Neuronal stem cell (in vitro differentiated cells): ENCODE measurements around the gene ZDHHC3.

Experiments used
- DNase-seq: peaks from one replicate; pipeline ENCODE4 v3.0.0-alpha.2; 2013; ENCODE audit warnings: low spot score
- H2AFZ ChIP-seq: one replicate; pipeline ENCODE4 v1.6.1; 2013; ENCODE audit warnings: mild to moderate bottlenecking, low read length, inconsistent platforms
- H2AK5ac ChIP-seq: 2 replicates; pipeline ENCODE4 v1.6.1; 2013; ENCODE audit warnings: low read depth, mild to moderate bottlenecking, inconsistent platforms, low read length, moderate library complexity, mixed read lengths
- H2BK120ac ChIP-seq: 2 replicates; pipeline ENCODE4 v1.6.1; 2013; ENCODE audit warnings: low read depth, mild to moderate bottlenecking, inconsistent platforms, low read length, moderate library complexity, mixed read lengths
- H2BK12ac ChIP-seq: one replicate; pipeline ENCODE4 v1.6.1; 2013; ENCODE audit warnings: low read length, inconsistent platforms
- H2BK15ac ChIP-seq: 2 replicates; pipeline ENCODE4 v1.6.1; 2013; ENCODE audit warnings: mild to moderate bottlenecking, low read length, inconsistent platforms, mixed read lengths
- H2BK5ac ChIP-seq: one replicate; pipeline ENCODE4 v1.6.1; 2013; ENCODE audit warnings: inconsistent platforms, mild to moderate bottlenecking, low read length, moderate library complexity
- H3K14ac ChIP-seq: one replicate; pipeline ENCODE4 v1.6.1; 2013; ENCODE audit warnings: low read length, inconsistent platforms
- H3K18ac ChIP-seq: 2 replicates; pipeline ENCODE4 v1.6.1; 2013; ENCODE audit warnings: low read length, inconsistent platforms
- H3K23ac ChIP-seq: 2 replicates; pipeline ENCODE4 v1.6.1; 2013; ENCODE audit warnings: low read depth, mild to moderate bottlenecking, mixed read lengths, low read length, inconsistent platforms; ENCODE audit not compliant: poor library complexity
- H3K27ac ChIP-seq: replicated peaks from 3 replicates; pipeline ENCODE4 v1.5.1; 2013; ENCODE audit warnings: low read length, inconsistent platforms
- H3K27me3 ChIP-seq, 3 experiments: 2 replicates each; pipeline ENCODE4 v1.6.1; 2013; ENCODE audit warnings: low read length in 3 of 3, mild to moderate bottlenecking in 2 of 3, inconsistent platforms in 1 of 3, low read depth in 1 of 3, mixed read lengths in 1 of 3, moderate library complexity in 1 of 3; ENCODE audit not compliant: control insufficient read depth in 3 of 3, insufficient read depth in 3 of 3
- H3K36me3 ChIP-seq, 2 donors: replicated peaks in 1 of 2; 2 replicates each; pipeline ENCODE4 v1.6.1; 2013; ENCODE audit warnings: low read length in 2 of 2; ENCODE audit not compliant: control insufficient read depth in 2 of 2, insufficient read depth in 2 of 2
- H3K4ac ChIP-seq: 2 replicates; pipeline ENCODE4 v1.6.1; 2013; ENCODE audit warnings: inconsistent platforms, mild to moderate bottlenecking, low read length, moderate library complexity
- H3K4me1 ChIP-seq, 2 donors: 1 replicate in 1 of 2; 2 replicates in 1 of 2; pipeline ENCODE4 v1.6.1; 2013; ENCODE audit warnings: low read length in 2 of 2, low read depth in 1 of 2; ENCODE audit not compliant: control insufficient read depth in 2 of 2, insufficient read depth in 1 of 2
- H3K4me2 ChIP-seq: one replicate; pipeline ENCODE4 v1.6.1; 2013; ENCODE audit warnings: mild to moderate bottlenecking, low read length, inconsistent platforms; ENCODE audit not compliant: insufficient read depth, poor library complexity, severe bottlenecking
- H3K4me3 ChIP-seq, 2 donors: 2 replicates each; pipeline ENCODE4 v1.5.1; 2013; ENCODE audit warnings: low read length in 2 of 2, mild to moderate bottlenecking in 2 of 2, inconsistent platforms in 1 of 2, moderate library complexity in 1 of 2
- H3K79me1 ChIP-seq: one replicate; pipeline ENCODE4 v1.6.1; 2013; ENCODE audit warnings: low read depth, mild to moderate bottlenecking, inconsistent platforms, low read length, moderate library complexity
- H3K9ac ChIP-seq: one replicate; pipeline ENCODE4 v1.6.1; 2013; ENCODE audit warnings: mild to moderate bottlenecking, low read depth, low read length, inconsistent platforms; ENCODE audit not compliant: poor library complexity
- H3K9me3 ChIP-seq, 2 donors: replicated peaks in 1 of 2; 2 replicates each; pipeline versions ENCODE3 to v1.6.1; 2013; ENCODE audit warnings: low read length in 2 of 2, mild to moderate bottlenecking in 2 of 2, inconsistent platforms in 1 of 2, low read depth in 1 of 2, mixed read lengths in 1 of 2, moderate library complexity in 1 of 2; ENCODE audit not compliant: control insufficient read depth in 2 of 2, insufficient read depth in 1 of 2
- H4K8ac ChIP-seq: one replicate; pipeline ENCODE4 v1.6.1; 2013; ENCODE audit warnings: low read depth, mild to moderate bottlenecking, inconsistent platforms, low read length, moderate library complexity
- H4K91ac ChIP-seq: one replicate; pipeline ENCODE4 v1.6.1; 2013; ENCODE audit warnings: low read length, low read depth, mild to moderate bottlenecking, inconsistent platforms; ENCODE audit not compliant: poor library complexity
- WGBS, 2 donors: extraction: QIAGEN DNeasy Blood & Tissue Kit; methylation state at CpG; one replicate each; pipeline ENCODE4 v1.1.7; 2013; ENCODE audit warnings: missing lambda C conversion rate in 2 of 2, mixed read lengths in 1 of 2; ENCODE audit not compliant: insufficient read length in 2 of 2, insufficient replicate concordance in 1 of 2; ENCODE audit errors: extremely low coverage in 2 of 2; 5-methylcytosine and 5-hydroxymethylcytosine counted together

ZDHHC3 gene

DNA sequence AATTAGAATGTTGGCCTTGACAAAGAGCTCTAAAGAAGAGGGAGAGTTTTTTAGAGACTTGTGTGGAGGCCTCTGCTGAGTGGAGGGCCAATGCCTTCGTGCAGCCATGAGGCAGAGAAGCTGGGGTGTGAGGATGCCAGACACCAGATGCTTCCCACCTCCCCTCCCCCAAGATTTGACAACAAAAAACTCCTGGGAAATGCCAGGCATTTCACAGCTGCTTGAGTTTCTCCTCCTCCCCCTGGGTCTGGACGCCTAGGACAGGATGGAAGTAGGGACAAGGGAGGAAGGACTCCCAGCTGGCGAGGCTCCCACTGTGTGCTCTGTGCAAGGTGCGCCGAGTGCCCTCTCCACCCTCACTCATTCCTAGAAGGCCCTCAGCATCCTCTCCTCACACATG lies 81.5 kb downstream of the ZDHHC3 start:
- no CpG with 5 or more reads among the region's 5 CpGs for WGBS, 2 donors
- Histone ChIP-seq H3K4me3 (no peak overlapping the region), H4K8ac (no peak overlapping the region), H2AFZ (peak overlapping the region; percentile 72), H3K23ac (no peak overlapping the region), H3K36me3 (no peaks in the 10 kb centered on the region), H2BK15ac (no peak overlapping the region), H4K91ac (no peak overlapping the region), H3K4me1 (peaks cover 6 to 7% of the 10 kb centered on the region in 2 donors), H3K14ac (no peak overlapping the region), H3K9ac (no peak overlapping the region), H2BK12ac (no peak overlapping the region), H2BK120ac (no peak overlapping the region), H3K79me1 (no peaks in the 10 kb centered on the region), H3K4me2 (no peak overlapping the region), H3K27me3 (no peaks in the 10 kb centered on the region), H3K9me3 (no peaks in the 10 kb centered on the region), H3K4ac (no peak overlapping the region), H3K27ac (no peak overlapping the region), H3K18ac (peak overlapping the region; percentile 51), H2BK5ac (no peak overlapping the region), H2AK5ac (no peak overlapping the region)
- no peak for DNase-seq

- H4K8ac ChIP-seq: no peak overlapping the region
- H3K79me1 ChIP-seq: no peaks in the 10 kb centered on the region
- H3K27ac ChIP-seq: no peak overlapping the region
- no peak overlapping the region for H3K9ac ChIP-seq
- no peak overlapping the region for H4K91ac ChIP-seq
- H3K4me3 ChIP-seq: no peak overlapping the region
- H3K4me1 ChIP-seq: peaks cover 0 to 5% of the 10 kb centered on the region in 2 donors
- no peak overlapping the region for H3K18ac ChIP-seq
- no peak for DNase-seq
- H2BK120ac ChIP-seq: no peak overlapping the region
- no peak overlapping the region for H2AFZ ChIP-seq
- H2BK12ac ChIP-seq: no peak overlapping the region
- peak overlapping the region; percentile 71 for H2BK15ac ChIP-seq
- H3K23ac ChIP-seq: no peak overlapping the region
- H3K36me3 ChIP-seq: no peaks in the 10 kb centered on the region
- no peak overlapping the region for H3K4me2 ChIP-seq
- H2AK5ac ChIP-seq: no peak overlapping the region
- H3K4ac ChIP-seq: no peak overlapping the region
- no CpG with 5 or more reads among the region's 2 CpGs for WGBS, 2 donors
- no peak overlapping the region for H3K14ac ChIP-seq
- no peaks in the 10 kb centered on the region for H3K9me3 ChIP-seq
- no peaks in the 10 kb centered on the region for H3K27me3 ChIP-seq
- no peak overlapping the region for H2BK5ac ChIP-seq
These were observed 82.9 kb downstream of the ZDHHC3 start for GRCh38 chr3:44893097-44893496.

- H3K18ac ChIP-seq: no peak overlapping the region
- no peaks in the 10 kb centered on the region for H3K9me3 ChIP-seq
- no peak overlapping the region for H3K9ac ChIP-seq
- H3K79me1 ChIP-seq: no peaks in the 10 kb centered on the region
- no CpG with 5 or more reads among the region's 3 CpGs for WGBS, 2 donors
- no peak overlapping the region for H2BK12ac ChIP-seq
- H2BK5ac ChIP-seq: no peak overlapping the region
- H3K27ac ChIP-seq: no peak overlapping the region
- no peak overlapping the region for H3K4ac ChIP-seq
- no peak overlapping the region for H2AFZ ChIP-seq
- H3K4me2 ChIP-seq: no peak overlapping the region
- H2BK120ac ChIP-seq: no peak overlapping the region
- H3K14ac ChIP-seq: no peak overlapping the region
- H3K27me3 ChIP-seq: no peaks in the 10 kb centered on the region
- H3K23ac ChIP-seq: no peak overlapping the region
- no peaks in the 10 kb centered on the region for H3K36me3 ChIP-seq
- H4K91ac ChIP-seq: no peak overlapping the region
- no peak overlapping the region for H2AK5ac ChIP-seq
- no peak overlapping the region for H2BK15ac ChIP-seq
- DNase-seq: no peak
- no peak overlapping the region for H4K8ac ChIP-seq
- H3K4me1 ChIP-seq: peaks cover 0 to 5% of the 10 kb centered on the region in 2 donors
- H3K4me3 ChIP-seq: no peak overlapping the region
These were observed 83.3 kb downstream of the ZDHHC3 start for GRCh38 chr3:44892689-44893088.

GRCh38 chr3:44890852-44891251 lies 85.1 kb downstream of the ZDHHC3 start:
- no peak overlapping the region for H3K14ac ChIP-seq
- H3K4me3 ChIP-seq: no peak overlapping the region
- H3K27me3 ChIP-seq: peaks cover 0 to 5% (median 0%) of the 10 kb centered on the region in 3 experiments
- H3K23ac ChIP-seq: no peak overlapping the region
- H2AFZ ChIP-seq: no peak overlapping the region
- H3K4me1 ChIP-seq: peaks cover 0 to 5% of the 10 kb centered on the region in 2 donors
- no peak for DNase-seq
- H3K27ac ChIP-seq: no peak overlapping the region
- H2BK12ac ChIP-seq: no peak overlapping the region
- H3K9ac ChIP-seq: no peak overlapping the region
- H3K79me1 ChIP-seq: no peaks in the 10 kb centered on the region
- no peak overlapping the region for H2BK5ac ChIP-seq
- H2AK5ac ChIP-seq: no peak overlapping the region
- H3K9me3 ChIP-seq: no peaks in the 10 kb centered on the region
- H2BK15ac ChIP-seq: no peak overlapping the region
- H3K4ac ChIP-seq: no peak overlapping the region
- WGBS, 2 donors: no CpG with 5 or more reads among the region's 3 CpGs
- no peak overlapping the region for H3K4me2 ChIP-seq
- H3K36me3 ChIP-seq: no peaks in the 10 kb centered on the region
- no peak overlapping the region for H3K18ac ChIP-seq
- H2BK120ac ChIP-seq: no peak overlapping the region
- no peak overlapping the region for H4K91ac ChIP-seq
- H4K8ac ChIP-seq: no peak overlapping the region
